K562 treated with DMSO at 1 percent for 4 hours (cell line): ENCODE measurements around the gene CALB2. TPM values are rescaled to one million over a fixed set of nuclear protein-coding genes. Genes with fewer than 3 reads are reported as not detected.

ENCODE experiments used
- total RNA-seq: library from RNA; unstranded; fragments of 300-600 nt; gene quantifications from 2 replicates; pipeline ENCODE4 v1.2.3, GENCODE V29; 2022; ENCODE audit not compliant: insufficient read depth

Gene CALB2, protein sequence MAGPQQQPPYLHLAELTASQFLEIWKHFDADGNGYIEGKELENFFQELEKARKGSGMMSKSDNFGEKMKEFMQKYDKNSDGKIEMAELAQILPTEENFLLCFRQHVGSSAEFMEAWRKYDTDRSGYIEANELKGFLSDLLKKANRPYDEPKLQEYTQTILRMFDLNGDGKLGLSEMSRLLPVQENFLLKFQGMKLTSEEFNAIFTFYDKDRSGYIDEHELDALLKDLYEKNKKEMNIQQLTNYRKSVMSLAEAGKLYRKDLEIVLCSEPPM
- total RNA-seq: not detected in 2 replicates

DNA sequence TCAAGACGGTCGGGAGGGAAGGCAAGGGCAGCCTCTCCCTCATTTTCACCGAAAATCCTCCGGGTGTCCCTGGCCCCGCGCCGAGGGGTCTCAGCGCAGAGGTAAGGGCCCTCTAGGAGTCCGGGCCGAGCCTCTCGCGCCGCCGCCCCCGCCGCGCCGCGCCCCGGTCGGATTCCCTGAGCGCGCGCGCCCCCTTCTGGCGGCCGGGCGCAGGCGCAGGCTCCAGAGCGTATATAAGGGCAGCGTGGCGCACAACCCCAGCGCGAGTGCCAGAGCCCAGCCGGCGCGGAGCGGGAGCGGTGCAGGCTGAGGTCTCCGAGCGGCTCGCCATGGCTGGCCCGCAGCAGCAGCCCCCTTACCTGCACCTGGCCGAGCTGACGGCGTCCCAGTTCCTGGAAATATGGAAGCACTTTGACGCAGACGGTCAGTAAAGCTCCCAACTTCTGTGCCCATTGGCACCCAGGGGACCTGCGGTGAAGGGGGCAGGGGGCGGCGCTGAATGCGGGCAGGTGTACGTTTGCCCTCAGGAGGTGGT, at the start of gene CALB2:
CALB2 (plus strand) TSS at position 260 of the 535 bp plus-strand sequence; CDS start at position 330, 70 bp downstream.

Other genes starting within 250 kb of the CALB2 start
- not detected in 2 replicates for gene HYDIN, start 128.0 kb upstream of the CALB2 start, total RNA-seq
- 15.8 and 17.7 TPM in 2 replicates for gene CMTR2, start 69.3 kb upstream of the CALB2 start, total RNA-seq
- gene TLE7, start 83.3 kb downstream of the CALB2 start, total RNA-seq: not detected in 2 replicates
- 6.5 and 8.7 TPM in 2 replicates for gene ZNF23, start 103.5 kb downstream of the CALB2 start, total RNA-seq
- 0.58 TPM in 1 of 2 replicates, not detected in the other for gene ZNF19, start 130.6 kb downstream of the CALB2 start, total RNA-seq
- not detected in 2 replicates for gene CHST4, start 167.7 kb downstream of the CALB2 start, total RNA-seq
- not detected in 2 replicates for gene TAT, start 218.4 kb downstream of the CALB2 start, total RNA-seq